Glutamatergic neuron (in vitro differentiated cells): ENCODE data around the gene TPPP. TPM values are rescaled to one million over a fixed set of nuclear protein-coding genes. Genes with fewer than 3 reads are reported as not detected.

Source experiments
- DNase-seq: peaks from one replicate; pipeline ENCODE4 v3.0.0; 2022
- H3K27ac Mint-ChIP-seq: one replicate; pipeline ENCODE4 v1.8.0; 2020; ENCODE audit warnings: mild to moderate bottlenecking, mixed read lengths, inconsistent platforms; ENCODE audit not compliant: unreplicated experiment
- H3K27me3 Mint-ChIP-seq: one replicate; pipeline ENCODE4 v1.8.0; 2020; ENCODE audit warnings: mild to moderate bottlenecking, moderate library complexity, mixed read lengths, inconsistent platforms; ENCODE audit not compliant: unreplicated experiment
- H3K36me3 Mint-ChIP-seq: one replicate; pipeline ENCODE4 v1.8.0; 2020; ENCODE audit warnings: mild to moderate bottlenecking, mixed read lengths, inconsistent platforms; ENCODE audit not compliant: unreplicated experiment
- H3K4me1 Mint-ChIP-seq: one replicate; pipeline ENCODE4 v1.8.0; 2020; ENCODE audit warnings: mild to moderate bottlenecking, low read depth, mixed read lengths, inconsistent platforms; ENCODE audit not compliant: unreplicated experiment
- H3K4me3 Mint-ChIP-seq: one replicate; pipeline ENCODE4 v1.8.0; 2020; ENCODE audit warnings: mild to moderate bottlenecking, mixed read lengths, inconsistent platforms; ENCODE audit not compliant: unreplicated experiment
- H3K9me3 Mint-ChIP-seq: one replicate; pipeline ENCODE4 v1.8.0; 2020; ENCODE audit warnings: mild to moderate bottlenecking, moderate library complexity, mixed read lengths, inconsistent platforms; ENCODE audit not compliant: unreplicated experiment
- total RNA-seq: library from RNA; stranded (reverse); fragmentation: NEBNext Ultra II Directional; extraction: Animal tissue kit (Norgen Biotek cat#: 25700); gene quantifications from one replicate; pipeline ENCODE4 v1.2.1, GENCODE V29; 2021; ENCODE audit not compliant: unreplicated experiment
- TF ChIP-seq, protein P1 (sequence below): fragments of 200-600 bp; sonication (generic); IDR thresholded peaks from one replicate; pipeline ENCODE4 v1.5.0; 2021; ENCODE audit not compliant: partially characterized antibody, unreplicated experiment

TPPP gene
- total RNA-seq, 1 donor from 2014 or later, result 44.5 TPM

DNA sequence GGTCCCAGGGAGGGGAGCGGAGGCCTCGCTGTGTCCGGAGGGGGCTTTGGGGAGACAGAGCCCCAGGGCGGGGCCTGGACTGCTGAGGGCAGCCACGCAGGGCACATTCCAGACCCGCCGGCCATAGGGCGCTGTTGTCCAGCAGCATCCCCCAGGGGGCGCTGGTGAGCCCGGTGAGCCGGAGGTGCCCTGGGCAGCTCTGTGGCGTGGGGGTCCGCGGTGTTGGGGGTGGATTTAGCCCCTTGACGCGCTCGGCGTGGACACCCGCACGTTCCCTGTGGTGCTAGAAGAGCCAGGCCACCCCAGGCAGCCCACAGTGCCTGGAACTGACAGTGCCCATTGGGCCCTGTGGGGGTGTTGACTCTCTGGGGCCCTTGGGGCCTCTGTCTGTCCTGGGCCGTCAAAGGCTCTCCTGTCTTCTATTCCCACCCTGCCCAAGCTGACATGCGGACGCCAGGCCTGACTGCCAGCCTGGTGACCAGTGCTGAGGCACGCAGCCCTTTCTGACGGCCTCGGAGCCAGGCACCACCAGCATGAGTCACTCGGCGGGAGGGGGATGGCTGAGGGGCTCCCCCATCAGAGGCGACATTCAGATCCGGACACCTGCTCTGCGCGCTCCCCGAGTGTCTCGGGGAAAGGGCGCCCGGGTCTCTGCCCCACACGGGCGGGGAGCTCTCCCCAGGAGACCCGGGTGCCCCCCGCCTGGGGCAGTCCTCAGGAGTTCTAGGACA, 23.9 kb downstream of the TPPP start:
- TF ChIP-seq, protein P1, sequence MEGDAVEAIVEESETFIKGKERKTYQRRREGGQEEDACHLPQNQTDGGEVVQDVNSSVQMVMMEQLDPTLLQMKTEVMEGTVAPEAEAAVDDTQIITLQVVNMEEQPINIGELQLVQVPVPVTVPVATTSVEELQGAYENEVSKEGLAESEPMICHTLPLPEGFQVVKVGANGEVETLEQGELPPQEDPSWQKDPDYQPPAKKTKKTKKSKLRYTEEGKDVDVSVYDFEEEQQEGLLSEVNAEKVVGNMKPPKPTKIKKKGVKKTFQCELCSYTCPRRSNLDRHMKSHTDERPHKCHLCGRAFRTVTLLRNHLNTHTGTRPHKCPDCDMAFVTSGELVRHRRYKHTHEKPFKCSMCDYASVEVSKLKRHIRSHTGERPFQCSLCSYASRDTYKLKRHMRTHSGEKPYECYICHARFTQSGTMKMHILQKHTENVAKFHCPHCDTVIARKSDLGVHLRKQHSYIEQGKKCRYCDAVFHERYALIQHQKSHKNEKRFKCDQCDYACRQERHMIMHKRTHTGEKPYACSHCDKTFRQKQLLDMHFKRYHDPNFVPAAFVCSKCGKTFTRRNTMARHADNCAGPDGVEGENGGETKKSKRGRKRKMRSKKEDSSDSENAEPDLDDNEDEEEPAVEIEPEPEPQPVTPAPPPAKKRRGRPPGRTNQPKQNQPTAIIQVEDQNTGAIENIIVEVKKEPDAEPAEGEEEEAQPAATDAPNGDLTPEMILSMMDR, result peak; percentile 90
- H3K4me3 Mint-ChIP-seq, result no peak overlapping the region
- no peak overlapping the region for H3K27ac Mint-ChIP-seq
- peaks cover 3% of the 10 kb centered on the region for H3K4me1 Mint-ChIP-seq
- peak; percentile 65 for DNase-seq
- peaks cover 9% of the 10 kb centered on the region for H3K9me3 Mint-ChIP-seq
- no peaks in the 10 kb centered on the region for H3K36me3 Mint-ChIP-seq
- peaks cover 6% of the 10 kb centered on the region for H3K27me3 Mint-ChIP-seq

DNA sequence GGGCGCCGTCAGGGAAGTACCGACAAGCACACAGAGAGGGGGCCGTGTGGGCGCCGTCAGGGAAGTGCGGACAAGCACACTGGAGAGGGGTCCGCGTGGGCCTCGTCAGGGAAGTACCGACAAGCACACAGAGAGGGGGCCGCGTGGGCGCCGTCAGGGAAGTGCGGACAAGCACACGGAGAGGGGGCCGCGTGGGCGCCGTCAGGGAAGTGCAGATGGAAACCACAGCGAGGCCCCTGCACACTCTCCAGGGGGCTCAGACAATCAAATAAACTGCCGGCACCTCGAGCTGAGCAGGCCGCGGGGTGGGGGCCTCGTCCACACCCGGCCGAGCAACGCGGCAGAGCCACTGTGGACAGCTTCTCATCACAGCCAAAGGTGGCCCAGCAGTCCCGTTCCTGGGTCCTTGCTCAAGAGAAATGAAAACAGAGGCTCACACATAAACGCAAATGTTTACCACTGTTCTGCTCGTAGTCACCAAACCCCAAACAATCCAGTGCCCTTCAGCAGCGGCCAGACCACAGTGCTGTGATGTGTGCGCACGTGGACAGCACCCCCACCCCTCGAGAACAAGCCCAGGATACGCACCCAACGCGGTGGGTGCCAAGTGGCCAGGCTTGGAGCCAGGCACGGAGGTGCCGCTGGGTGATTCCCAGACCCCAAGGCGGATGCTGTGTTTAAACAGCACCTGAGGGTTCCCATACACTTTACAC, 24.7 kb downstream of the TPPP start:
- no peak overlapping the region for H3K27ac Mint-ChIP-seq
- H3K27me3 Mint-ChIP-seq, result peaks cover 9% of the 10 kb centered on the region
- no peaks in the 10 kb centered on the region for H3K36me3 Mint-ChIP-seq
- peaks cover 3% of the 10 kb centered on the region for H3K4me1 Mint-ChIP-seq
- TF ChIP-seq, protein P1, result no peak
- peaks cover 9% of the 10 kb centered on the region for H3K9me3 Mint-ChIP-seq
- DNase-seq, result no peak
- H3K4me3 Mint-ChIP-seq, result no peak overlapping the region

DNA sequence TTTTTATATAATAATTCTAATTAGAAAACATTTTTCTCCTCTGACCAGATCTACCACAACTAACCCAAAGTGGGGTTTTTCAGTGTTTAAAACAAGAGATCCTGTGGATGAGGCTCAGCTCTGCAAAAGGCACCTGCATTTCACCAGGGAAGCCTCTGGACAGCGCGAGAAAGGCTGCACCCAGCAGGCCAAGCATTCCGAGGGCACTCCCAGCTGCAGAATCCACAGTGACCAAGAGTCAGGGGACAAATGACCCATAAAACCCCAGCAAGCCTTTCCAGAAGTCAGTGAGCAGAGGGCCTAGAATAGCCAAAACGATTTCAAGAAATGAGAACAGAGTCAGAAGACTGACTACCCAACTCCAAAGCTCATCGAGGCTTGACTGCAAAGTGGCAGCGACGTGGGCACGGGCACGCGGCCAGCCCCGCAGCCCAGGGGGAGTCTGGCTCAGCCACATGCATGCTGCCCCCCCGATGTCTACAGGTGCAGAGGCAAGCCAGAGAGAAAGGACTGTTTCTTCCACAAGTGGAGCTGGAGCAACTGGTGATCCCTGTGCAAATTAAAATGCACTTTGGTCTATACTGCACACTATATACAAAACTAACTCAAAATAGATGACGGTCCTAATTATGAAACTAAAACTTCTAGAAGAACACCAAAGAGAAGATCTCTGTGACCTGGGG, 26.2 kb downstream of the TPPP start:
- Mint-ChIP-seq H3K36me3 (no peaks in the 10 kb centered on the region), H3K27ac (no peak overlapping the region), H3K9me3 (peaks cover 7% of the 10 kb centered on the region), H3K4me3 (no peak overlapping the region), H3K27me3 (peaks cover 6% of the 10 kb centered on the region), H3K4me1 (peaks cover 3% of the 10 kb centered on the region)
- DNase-seq, result no peak
- TF ChIP-seq, protein P1, result no peak

DNA sequence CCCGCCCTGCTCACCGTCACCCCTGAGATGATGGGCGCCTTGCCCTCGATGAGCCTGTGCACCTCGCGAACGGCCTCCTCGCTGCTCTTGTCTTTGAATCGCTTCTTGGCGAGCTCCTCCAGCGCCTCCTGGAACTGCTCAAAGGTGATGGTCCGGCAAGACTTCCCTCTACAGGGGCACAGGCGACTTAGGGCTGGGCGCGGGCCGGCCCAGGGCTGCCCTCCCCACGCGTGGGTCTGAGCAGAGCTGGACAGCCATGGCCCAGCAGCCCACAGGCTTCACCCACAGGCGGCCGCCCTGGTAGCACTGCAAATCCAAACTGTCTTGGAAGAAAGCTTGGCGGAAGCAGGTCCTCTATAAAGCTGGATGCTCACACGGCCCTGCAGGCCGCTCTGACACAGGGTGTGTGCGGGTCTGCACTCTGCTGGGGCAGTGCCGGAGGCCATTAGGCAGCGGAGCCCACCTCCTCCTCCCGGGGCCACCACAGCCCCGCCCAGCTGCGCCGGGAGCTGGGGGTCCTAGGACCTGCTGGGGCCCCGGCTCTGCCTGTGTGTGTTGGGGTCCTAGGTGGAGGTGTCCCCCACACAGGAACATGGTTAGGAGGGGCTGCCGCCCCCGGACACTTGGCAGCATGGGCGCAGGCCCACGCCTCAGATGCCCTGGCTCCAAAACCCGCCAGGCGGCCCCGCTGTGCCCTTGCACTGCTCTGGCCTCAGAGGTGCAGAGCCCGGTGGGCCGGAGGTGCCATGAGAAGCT, 27.0 kb downstream of the TPPP start:
- peaks cover 9% of the 10 kb centered on the region for H3K27me3 Mint-ChIP-seq
- peaks cover 3% of the 10 kb centered on the region for H3K4me1 Mint-ChIP-seq
- H3K36me3 Mint-ChIP-seq, result peaks cover 5% of the 10 kb centered on the region
- no peak for DNase-seq
- H3K9me3 Mint-ChIP-seq, result peaks cover 13% of the 10 kb centered on the region
- H3K27ac Mint-ChIP-seq, result no peak overlapping the region
- TF ChIP-seq, protein P1, result no peak
- no peak overlapping the region for H3K4me3 Mint-ChIP-seq
